A375 (cell line): Measurements from ENCODE around the gene CENPN. TPM values are rescaled to one million over a fixed set of nuclear protein-coding genes. Genes with fewer than 3 reads are reported as not detected.

Experiments used
- small RNA-seq: library from RNA; depleted of rRNA; stranded (forward); fragments of <200 nt; gene quantifications from one replicate; pipeline ENCODE3, GENCODE V24; 2014
- total RNA-seq: library from RNA; depleted of rRNA; stranded (reverse); fragments of >200 nt; shearing (Covaris generic); gene quantifications from 2 replicates; pipeline ENCODE4 v1.2.3, GENCODE V29; 2014; rRNA removed

The CENPN gene, protein sequence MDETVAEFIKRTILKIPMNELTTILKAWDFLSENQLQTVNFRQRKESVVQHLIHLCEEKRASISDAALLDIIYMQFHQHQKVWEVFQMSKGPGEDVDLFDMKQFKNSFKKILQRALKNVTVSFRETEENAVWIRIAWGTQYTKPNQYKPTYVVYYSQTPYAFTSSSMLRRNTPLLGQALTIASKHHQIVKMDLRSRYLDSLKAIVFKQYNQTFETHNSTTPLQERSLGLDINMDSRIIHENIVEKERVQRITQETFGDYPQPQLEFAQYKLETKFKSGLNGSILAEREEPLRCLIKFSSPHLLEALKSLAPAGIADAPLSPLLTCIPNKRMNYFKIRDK
- 107 and 158 TPM in 2 replicates for total RNA-seq

DNA sequence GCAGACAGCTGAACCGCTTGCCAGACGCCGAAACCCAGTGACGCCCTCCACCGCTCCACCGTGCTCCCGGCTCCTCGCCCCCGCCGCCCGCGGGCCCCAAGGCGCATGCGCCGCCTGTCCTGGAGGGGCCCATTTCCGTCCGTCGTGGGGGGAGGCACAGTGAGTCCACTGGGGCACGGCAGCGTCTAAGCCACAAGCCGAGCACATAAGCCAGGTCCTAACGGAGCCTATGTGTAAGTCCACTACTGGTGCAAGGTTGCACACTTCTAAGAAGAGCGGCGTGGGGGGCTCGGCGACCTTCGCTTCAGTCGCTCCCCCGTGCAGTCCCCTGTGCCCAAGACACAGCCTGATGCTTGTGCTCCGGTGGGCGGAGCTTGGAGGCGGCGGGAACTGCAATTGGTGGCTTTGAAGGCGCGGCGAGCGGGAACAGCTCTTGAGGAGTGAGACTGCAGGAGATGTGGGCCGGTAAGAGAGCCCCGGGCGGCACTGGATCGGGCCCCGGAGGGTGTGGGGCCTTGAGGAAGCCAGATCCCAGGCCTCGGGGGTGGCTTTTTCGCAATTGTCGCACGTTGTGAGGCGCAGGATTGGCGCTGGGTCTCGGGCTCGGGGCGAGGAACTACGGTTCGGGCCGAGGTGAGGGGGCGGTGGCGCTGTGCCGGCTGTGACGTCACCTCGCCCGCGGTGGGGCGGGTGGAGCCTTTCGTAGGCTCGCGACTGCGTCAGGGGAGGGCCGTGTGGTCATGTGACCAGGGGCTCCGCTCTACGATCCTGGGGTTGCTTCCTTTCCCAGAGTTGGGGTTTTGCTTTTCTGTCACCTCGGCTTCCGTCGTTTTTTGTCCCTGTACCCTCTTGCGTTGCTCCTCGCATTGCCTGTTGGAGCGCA, at the start of gene CENPN, which contains the start of gene CMC2:
Gene CENPN, plus strand, starts transcription at position 402 of the 883 bp plus-strand sequence. CDS start 4,726 bp downstream, outside the sequence.
Gene CMC2, minus strand, starts transcription at position 73 of the 883 bp plus-strand sequence. CDS start 9,491 bp downstream, outside the sequence.

DNA sequence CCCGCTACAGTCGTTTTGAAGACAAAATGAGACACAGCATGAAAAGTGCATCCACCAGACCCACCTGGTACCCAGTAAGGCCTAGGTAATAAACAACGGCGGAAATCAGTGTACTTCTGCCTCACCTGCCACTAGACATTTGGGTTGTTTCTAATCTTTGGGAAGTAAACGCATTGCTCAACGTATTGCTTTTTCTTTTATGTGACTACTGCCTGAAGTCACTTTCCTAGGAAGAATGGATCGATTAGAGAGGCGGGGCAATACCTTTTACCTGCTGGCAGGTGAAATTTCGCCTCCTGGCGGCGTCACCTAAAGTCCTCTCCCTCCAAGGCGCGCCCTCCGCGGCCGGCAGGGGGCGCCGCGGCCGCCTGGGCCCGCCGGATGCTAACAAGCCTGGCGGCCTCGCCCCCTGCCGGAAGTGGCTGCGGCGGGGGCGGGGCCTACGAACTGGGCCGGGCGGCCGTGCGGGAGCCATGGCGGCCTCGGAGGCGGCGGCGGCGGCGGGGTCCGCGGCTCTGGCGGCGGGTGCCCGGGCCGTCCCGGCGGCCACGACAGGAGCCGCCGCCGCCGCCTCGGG, 28.5 kb downstream of the CENPN start, which contains the start of gene ATMIN:
Gene ATMIN, plus strand, starts transcription at position 445 of the 577 bp plus-strand sequence. Its CDS starts 29 bp downstream, at position 474.

DNA sequence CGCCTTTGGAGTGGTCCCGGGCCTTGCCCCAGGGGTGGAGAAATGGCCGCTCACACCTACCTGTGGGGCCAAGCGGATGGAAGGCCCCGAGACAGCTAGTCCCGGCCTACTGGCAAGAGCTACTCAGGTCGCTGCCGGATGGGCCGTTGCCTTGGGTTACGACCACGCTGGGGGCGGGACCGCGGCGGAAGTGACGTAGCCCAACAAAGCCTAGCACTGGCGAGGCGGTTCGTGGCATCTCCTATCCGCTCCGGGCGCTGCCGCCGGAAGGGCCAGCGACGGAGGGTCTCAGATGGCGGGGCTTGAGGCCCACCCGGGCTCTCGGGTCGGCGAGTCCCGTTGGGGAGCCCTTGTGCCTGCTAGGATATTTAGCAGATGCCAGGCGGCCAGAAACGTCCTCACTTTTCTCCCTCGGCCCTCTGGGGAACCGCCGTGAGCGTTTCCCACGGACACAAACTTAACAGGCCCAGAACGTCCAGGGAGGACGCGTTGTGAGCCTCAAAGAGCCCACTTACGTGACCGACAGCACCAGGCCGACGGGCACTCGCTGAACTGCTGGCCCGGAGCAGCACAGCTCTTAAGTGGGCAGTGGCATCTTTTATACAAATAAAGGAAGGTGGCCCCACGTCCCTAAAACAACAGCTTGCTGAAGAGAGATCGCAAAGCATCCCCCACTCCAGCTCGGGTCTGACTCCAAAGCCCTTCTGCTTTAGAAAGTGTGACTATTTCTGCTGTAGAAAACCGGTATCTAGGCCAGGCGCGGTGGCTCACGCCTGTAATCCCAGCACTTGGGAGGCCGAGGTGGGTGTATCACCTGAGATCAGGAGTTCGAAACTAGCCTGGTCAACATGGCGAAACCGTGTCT, 70.3 kb downstream of the CENPN start, which contains the start of gene C16orf46:
Gene C16orf46, minus strand, starts transcription at position 163 of the 865 bp plus-strand sequence. CDS start 13,283 bp downstream, outside the sequence.

Small RNA genes lying within 50 kb of the gene (small RNA-seq; reads per million reads assigned to genes)
- not detected for gene AC092718.3

Other genes with a start within 250 kb of the CENPN start
- gene CDYL2, start 202.6 kb upstream of the CENPN start, total RNA-seq = 6.0 and 6.2 TPM in 2 replicates
- gene CMC2, start 329 bp upstream of the CENPN start, total RNA-seq = 64.6 and 80.4 TPM in 2 replicates
- gene ATMIN, start 28.6 kb downstream of the CENPN start, total RNA-seq = 25.5 and 28.9 TPM in 2 replicates
- 0.96 and 1.2 TPM in 2 replicates for gene C16orf46, start 70.0 kb downstream of the CENPN start, total RNA-seq
- 34.7 and 42.4 TPM in 2 replicates for gene GCSH, start 89.2 kb downstream of the CENPN start, total RNA-seq
- gene BCO1, start 231.5 kb downstream of the CENPN start, total RNA-seq = 0.37 TPM in 1 of 2 replicates, not detected in the other